GM18951 (cell line): ENCODE results near the gene NBL1.

ENCODE experiments used
- POLR2A ChIP-seq: IDR thresholded peaks from 4 replicates; pipeline ENCODE4 v1.6.1; 2011; ENCODE audit warnings: mild to moderate bottlenecking; ENCODE audit not compliant: insufficient read length, insufficient read depth; ENCODE audit errors: extremely low read depth
- in situ Hi-C: fragments of 300-500 bp; cut with MboI; formaldehyde crosslinking; loops from one replicate; pipeline ENCODE4 v1.12.0; 2022; ENCODE audit warnings: low sequenced_read_pairs, mixed read lengths, inconsistent platforms; ENCODE audit not compliant: unreplicated experiment

NBL1 gene

GRCh38 chr1:19661721-19662228 lies 17.7 kb downstream of the NBL1 start:
- in situ Hi-C loops: no loop called here
- TF ChIP-seq POLR2A: no peak

GRCh38 chr1:19662313-19662712 lies 18.2 kb downstream of the NBL1 start:
- in situ Hi-C loops: no loop called here
- TF ChIP-seq POLR2A: no peak

- TF ChIP-seq POLR2A: no peak
- in situ Hi-C loops: no loop called here
Observed at GRCh38 chr1:19664453-19665185, 20.5 kb downstream of the NBL1 start, which contains the start of gene HTR6. TSS of gene HTR6 (plus strand) at chr1:19664875. CDS start at chr1:19665754, 879 bp downstream.

GRCh38 chr1:19665186-19665495 lies 21.0 kb downstream of the NBL1 start:
- no peak for TF ChIP-seq POLR2A
- in situ Hi-C loops: no loop called here

- TF ChIP-seq POLR2A: no peak
Observed at GRCh38 chr1:19665496-19666465, 21.7 kb downstream of the NBL1 start.

GRCh38 chr1:19668888-19669287 lies 24.8 kb downstream of the NBL1 start:
- in situ Hi-C loops: no loop called here
- TF ChIP-seq POLR2A: no peak

More at GRCh38 chr1:19665496-19666465, 21.7 kb downstream of the NBL1 start:
- in situ Hi-C loops: no loop called here

- in situ Hi-C loops: no loop called here
- no peak for TF ChIP-seq POLR2A
Observed at GRCh38 chr1:19670787-19671186, 26.7 kb downstream of the NBL1 start.

- in situ Hi-C loops: no loop called here
- TF ChIP-seq POLR2A: no peak
Observed at GRCh38 chr1:19672237-19672636, 28.1 kb downstream of the NBL1 start.

- TF ChIP-seq POLR2A: no peak
- in situ Hi-C loops: no loop called here
Observed at GRCh38 chr1:19675797-19676196, 31.7 kb downstream of the NBL1 start.

GRCh38 chr1:19676438-19676922 lies 32.4 kb downstream of the NBL1 start:
- no peak for TF ChIP-seq POLR2A
- in situ Hi-C loops: no loop called here

- no peak for TF ChIP-seq POLR2A
- in situ Hi-C loops: no loop called here
Observed at GRCh38 chr1:19678493-19678892, 34.4 kb downstream of the NBL1 start.

- TF ChIP-seq POLR2A: no peak
- in situ Hi-C loops: no loop called here
Observed at GRCh38 chr1:19678931-19679453, 34.9 kb downstream of the NBL1 start.

GRCh38 chr1:19679691-19680090 lies 35.6 kb downstream of the NBL1 start:
- in situ Hi-C loops: no loop called here

More at GRCh38 chr1:19679691-19680090, 35.6 kb downstream of the NBL1 start:
- no peak for TF ChIP-seq POLR2A
